HFF-Myc (cell line): ENCODE data around the gene FYCO1.

ENCODE experiments used
- DNase-seq: peaks from one replicate; pipeline ENCODE4 v3.0.0-alpha.2; 2011; ENCODE audit warnings: low read depth; ENCODE audit errors: extremely low read depth
- H3K4me3 ChIP-seq: replicated peaks from 2 replicates; pipeline ENCODE4 v1.5.1; 2011; ENCODE audit warnings: low read depth, mild to moderate bottlenecking, control low read depth, low read length
- TF ChIP-seq, protein P1 (sequence below): IDR thresholded peaks from 2 replicates; pipeline ENCODE4 v1.5.1; 2012; ENCODE audit warnings: mild to moderate bottlenecking, low read depth, low read length, control low read depth; ENCODE audit errors: missing control alignments

FYCO1 gene

DNA sequence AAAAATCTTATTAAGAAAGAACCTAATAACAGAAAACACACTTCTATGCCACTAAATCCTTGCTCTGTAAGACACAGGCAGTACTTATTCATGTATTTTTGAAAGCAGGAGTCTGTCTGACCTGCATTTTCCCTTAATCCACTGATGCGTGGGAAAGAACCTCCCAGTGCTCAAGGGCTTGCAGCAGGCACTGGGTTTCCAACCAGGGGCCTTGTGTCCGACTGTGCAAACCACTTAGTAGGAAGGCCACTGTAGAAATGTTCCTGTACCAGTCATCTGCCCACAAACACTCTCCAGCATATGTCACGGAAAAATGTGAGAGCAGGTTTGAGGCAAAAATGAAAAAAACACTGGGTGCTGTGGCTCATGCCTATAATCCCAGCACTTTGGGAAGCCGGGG, 39.9 kb downstream of the FYCO1 start:
- TF ChIP-seq, protein P1, sequence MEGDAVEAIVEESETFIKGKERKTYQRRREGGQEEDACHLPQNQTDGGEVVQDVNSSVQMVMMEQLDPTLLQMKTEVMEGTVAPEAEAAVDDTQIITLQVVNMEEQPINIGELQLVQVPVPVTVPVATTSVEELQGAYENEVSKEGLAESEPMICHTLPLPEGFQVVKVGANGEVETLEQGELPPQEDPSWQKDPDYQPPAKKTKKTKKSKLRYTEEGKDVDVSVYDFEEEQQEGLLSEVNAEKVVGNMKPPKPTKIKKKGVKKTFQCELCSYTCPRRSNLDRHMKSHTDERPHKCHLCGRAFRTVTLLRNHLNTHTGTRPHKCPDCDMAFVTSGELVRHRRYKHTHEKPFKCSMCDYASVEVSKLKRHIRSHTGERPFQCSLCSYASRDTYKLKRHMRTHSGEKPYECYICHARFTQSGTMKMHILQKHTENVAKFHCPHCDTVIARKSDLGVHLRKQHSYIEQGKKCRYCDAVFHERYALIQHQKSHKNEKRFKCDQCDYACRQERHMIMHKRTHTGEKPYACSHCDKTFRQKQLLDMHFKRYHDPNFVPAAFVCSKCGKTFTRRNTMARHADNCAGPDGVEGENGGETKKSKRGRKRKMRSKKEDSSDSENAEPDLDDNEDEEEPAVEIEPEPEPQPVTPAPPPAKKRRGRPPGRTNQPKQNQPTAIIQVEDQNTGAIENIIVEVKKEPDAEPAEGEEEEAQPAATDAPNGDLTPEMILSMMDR: no peak
- no peak for DNase-seq
- H3K4me3 ChIP-seq: no peak overlapping the region

DNA sequence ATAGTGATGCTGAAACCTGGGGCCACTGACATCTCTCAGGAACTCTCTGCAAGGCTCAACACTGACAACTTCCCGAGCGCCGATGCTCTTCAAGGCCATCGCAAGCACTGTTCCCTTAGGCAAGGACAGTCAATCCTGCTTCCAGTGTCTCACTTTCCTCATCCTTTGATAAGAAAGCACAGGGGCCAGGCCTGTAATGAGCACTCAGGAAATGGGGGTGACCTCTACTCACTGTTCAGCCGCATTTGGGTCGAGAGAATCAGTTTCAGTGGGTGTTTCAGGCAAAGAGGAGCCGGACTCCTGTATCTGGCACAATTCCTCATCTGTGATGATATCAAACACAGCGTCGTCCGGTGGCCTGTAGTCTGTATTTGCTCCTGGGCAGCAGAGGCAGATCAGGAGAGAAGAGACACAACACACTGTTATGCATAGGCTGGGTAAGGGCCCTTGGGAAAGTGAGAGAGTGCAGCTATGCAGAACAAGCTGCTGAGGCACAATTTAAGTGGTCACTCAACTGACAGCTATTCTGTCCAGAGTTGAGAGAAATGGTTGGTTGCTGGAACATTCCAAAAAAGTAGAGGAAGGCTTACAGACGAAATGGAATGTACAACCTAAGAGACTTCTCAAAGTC, 40.5 kb downstream of the FYCO1 start:
- TF ChIP-seq, protein P1: no peak
- H3K4me3 ChIP-seq: no peak overlapping the region
- no peak for DNase-seq

DNA sequence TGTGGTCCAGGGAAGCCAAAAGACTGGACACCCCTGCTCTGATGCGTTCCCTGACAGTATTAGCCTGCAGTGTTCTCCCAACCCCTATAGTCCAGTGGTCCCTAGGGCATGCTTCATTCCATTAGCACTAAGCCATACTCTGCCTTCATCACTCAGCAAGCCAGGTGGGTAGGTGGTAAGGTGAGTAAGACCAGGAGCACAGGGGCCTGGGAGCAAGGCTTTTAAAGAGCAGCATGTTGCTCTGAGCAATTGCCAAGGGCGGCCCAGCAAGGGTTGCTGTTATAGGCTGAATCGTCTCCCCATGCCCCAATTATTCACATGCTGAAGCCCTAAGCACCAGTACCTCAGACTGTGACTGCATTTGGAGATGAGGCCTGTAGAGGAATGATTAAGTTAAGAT, 41.3 kb downstream of the FYCO1 start:
- TF ChIP-seq, protein P1: no peak
- DNase-seq: no peak
- no peak overlapping the region for H3K4me3 ChIP-seq

DNA sequence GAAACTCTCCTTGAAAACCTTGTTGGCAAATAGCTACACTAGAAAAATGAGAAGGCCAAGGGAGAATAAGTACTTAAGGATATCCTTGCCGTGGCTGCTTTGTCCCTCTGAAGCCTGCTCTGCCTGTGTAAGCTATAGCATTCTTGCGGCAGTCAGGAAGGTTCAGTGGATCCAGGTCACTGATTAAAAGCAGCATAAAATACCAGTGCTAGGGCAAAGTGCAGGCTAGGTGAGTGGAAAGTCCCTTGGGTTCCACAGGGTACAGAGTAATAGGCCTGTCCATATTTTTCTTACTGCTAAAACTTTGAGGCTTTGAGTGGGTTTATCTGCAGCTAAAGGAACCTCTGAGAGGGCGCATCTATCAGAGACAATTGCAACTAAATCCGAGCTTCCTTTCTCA, 42.1 kb downstream of the FYCO1 start:
- DNase-seq: no peak
- TF ChIP-seq, protein P1: no peak
- H3K4me3 ChIP-seq: no peak overlapping the region

- H3K4me3 ChIP-seq: no peak overlapping the region
- TF ChIP-seq, protein P1: no peak
- DNase-seq: no peak
Observed at GRCh38 chr3:45952456-45952855, 43.2 kb downstream of the FYCO1 start.

DNA sequence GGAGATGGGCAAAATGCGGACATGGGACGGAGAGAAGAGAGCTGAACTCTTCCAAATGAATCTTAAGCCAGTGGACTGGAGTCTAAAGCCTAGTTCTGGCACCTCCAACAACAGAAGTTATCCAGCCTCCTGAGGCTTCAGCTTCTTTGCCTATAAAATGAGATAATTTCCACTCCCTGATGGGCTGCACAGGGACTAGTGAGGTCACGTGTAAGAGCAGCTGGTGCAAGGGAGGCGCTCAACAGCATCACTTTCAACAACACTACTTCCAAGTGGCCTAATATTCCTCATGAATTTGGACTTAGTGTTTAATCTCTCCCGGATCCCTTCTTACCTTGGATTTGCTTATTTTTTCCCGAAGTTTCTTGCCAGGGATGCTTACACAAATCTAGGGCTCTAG, 43.7 kb downstream of the FYCO1 start:
- TF ChIP-seq, protein P1: no peak

More for the DNA sequence above, 43.7 kb downstream of the FYCO1 start:
- no peak for DNase-seq
- H3K4me3 ChIP-seq: no peak overlapping the region
